Activated CD8-positive, alpha-beta memory T cell treated with anti-CD3 and anti-CD28 coated beads, Interleukin-2, amount 10 ng/mL, durations not matched to agents 7 days and 5 days (primary cell): Measurements from ENCODE around the gene NPAT. TPM values are rescaled to one million over a fixed set of nuclear protein-coding genes. Genes with fewer than 3 reads are reported as not detected.
A peak's percentile ranks its signal among the peaks of the same experiment; 100 is the strongest.

Experiments
- ATAC-seq: fragments of 150-1000 bp; cut with Tn5 transposase; one replicate; pipeline ENCODE4 v1.10.0; 2021; ENCODE audit warnings: moderate library complexity
- CTCF ChIA-PET: fragments of 350-600 bp; sonication (Branson Sonifier 250); formaldehyde crosslinking; loops from one replicate; lab custom pipeline; 2021; ENCODE audit warnings: antibody characterized with exemption; lab: Charles Lee
- DNase-seq: peaks from one replicate; pipeline ENCODE4 v3.0.0-alpha.2; 2020
- H3K27ac Mint-ChIP-seq: one replicate; pipeline ENCODE4 v1.8.0; 2021; ENCODE audit warnings: mild to moderate bottlenecking, mixed read lengths
- H3K27me3 Mint-ChIP-seq: one replicate; pipeline ENCODE4 v1.8.0; 2021; ENCODE audit warnings: mixed read lengths
- H3K36me3 Mint-ChIP-seq: one replicate; pipeline ENCODE4 v1.8.0; 2021; ENCODE audit warnings: mild to moderate bottlenecking, mixed read lengths
- H3K4me1 Mint-ChIP-seq: one replicate; pipeline ENCODE4 v1.8.0; 2021; ENCODE audit warnings: mixed read lengths
- H3K4me3 Mint-ChIP-seq: one replicate; pipeline ENCODE4 v1.8.0; 2021; ENCODE audit warnings: mild to moderate bottlenecking, moderate library complexity, mixed read lengths
- H3K9me3 Mint-ChIP-seq: one replicate; pipeline ENCODE4 v1.8.0; 2022; ENCODE audit warnings: low read depth, mixed read lengths
- total RNA-seq, 2 experiments: library from RNA; stranded (reverse); gene quantifications; one replicate each; pipeline ENCODE4 v1.2.3, GENCODE V29; 2021

NPAT gene
- total RNA-seq = 10 to 100 TPM; 30.2 to 38.7 TPM

DNA sequence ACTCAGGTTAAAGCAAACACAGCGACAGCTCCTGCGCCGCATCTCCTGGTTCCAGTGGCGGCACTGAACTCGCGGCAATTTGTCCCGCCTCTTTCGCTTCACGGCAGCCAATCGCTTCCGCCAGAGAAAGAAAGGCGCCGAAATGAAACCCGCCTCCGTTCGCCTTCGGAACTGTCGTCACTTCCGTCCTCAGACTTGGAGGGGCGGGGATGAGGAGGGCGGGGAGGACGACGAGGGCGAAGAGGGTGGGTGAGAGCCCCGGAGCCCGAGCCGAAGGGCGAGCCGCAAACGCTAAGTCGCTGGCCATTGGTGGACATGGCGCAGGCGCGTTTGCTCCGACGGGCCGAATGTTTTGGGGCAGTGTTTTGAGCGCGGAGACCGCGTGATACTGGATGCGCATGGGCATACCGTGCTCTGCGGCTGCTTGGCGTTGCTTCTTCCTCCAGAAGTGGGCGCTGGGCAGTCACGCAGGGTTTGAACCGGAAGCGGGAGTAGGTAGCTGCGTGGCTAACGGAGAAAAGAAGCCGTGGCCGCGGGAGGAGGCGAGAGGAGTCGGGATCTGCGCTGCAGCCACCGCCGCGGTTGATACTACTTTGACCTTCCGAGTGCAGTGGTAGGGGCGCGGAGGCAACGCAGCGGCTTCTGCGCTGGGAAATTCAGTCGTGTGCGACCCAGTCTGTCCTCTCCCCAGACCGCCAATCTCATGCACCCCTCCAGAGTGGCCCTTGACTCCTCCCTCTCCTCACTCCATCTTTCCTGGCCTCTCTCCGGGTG lies at the start of gene NPAT, which contains the start of gene ATM:
TSS of gene NPAT (minus strand) at position 65 of the 774 bp plus-strand sequence. CDS start 102 bp downstream, outside the sequence.
TSS of gene ATM (plus strand) at position 494 of the 774 bp plus-strand sequence. CDS start 4,558 bp downstream, outside the sequence.
- peak; percentile 99 for DNase-seq
- no peak within 1 kb of the TSS for H3K4me3 Mint-ChIP-seq
- H3K4me1 Mint-ChIP-seq = peaks cover 41% of the 10 kb centered on the region
- peaks cover 41% of the 10 kb centered on the region for H3K36me3 Mint-ChIP-seq
- H3K27ac Mint-ChIP-seq = no peak within 1 kb of the TSS
- peak; percentile 86 for ATAC-seq
- no peaks in the 10 kb centered on the region for H3K27me3 Mint-ChIP-seq
- CTCF ChIA-PET = interaction anchor here (0.8 to 3.7 kb wide), 8 partner anchors 13 to 426 kb away, joined by 3 to 26 read pairs (median 5); partner anchors contain the start of gene CUL5
- no peaks in the 10 kb centered on the region for H3K9me3 Mint-ChIP-seq

DNA sequence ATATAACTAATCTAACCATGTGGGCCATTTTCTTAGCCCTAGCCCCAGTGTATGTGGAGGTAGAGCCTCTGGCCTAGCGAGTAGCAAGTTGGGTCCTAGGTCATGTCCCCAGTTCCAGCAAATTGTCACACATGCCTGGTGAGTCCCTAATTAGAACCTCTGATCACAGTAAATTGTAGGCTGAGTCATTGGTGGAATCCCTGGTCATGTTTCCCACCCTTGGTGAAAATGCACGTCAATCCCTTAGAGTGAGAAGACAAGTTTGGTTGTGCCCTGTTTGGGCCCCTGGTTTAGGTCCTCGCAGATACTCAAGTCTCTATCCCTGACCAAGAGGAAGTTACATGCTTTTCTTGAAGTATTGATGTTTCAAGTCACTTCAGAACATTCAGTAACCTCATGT lies 47.1 kb upstream of the NPAT start:
- peaks cover 10% of the 10 kb centered on the region for H3K9me3 Mint-ChIP-seq
- no peaks in the 10 kb centered on the region for H3K27me3 Mint-ChIP-seq
- no peak overlapping the region for H3K27ac Mint-ChIP-seq
- no peaks in the 10 kb centered on the region for H3K4me1 Mint-ChIP-seq
- CTCF ChIA-PET = no interaction called here
- no peak overlapping the region for H3K4me3 Mint-ChIP-seq
- no peak for ATAC-seq
- no peak for DNase-seq
- H3K36me3 Mint-ChIP-seq = peaks cover 49% of the 10 kb centered on the region

DNA sequence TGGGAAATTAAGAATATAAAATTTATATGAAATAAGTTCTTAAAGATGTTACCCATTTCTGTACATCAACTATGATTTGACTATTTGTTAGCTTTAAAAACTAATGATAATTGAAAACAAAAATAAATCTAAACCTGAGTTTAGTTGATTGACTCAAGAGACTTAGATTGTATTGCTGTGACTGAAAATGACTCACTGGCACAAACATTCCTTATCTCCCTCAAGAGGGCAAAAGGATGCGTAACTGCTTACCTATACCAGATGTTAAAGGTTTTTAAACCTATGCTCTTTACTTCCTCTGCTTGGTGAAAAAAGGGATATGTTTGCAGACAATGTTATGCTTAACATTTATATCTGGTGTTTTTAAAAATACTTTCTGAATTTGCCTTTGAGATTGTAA lies 30.7 kb upstream of the NPAT start:
- Mint-ChIP-seq H3K4me3 (no peak overlapping the region), H3K9me3 (no peaks in the 10 kb centered on the region), H3K27ac (no peak overlapping the region), H3K4me1 (peaks cover 8% of the 10 kb centered on the region), H3K27me3 (no peaks in the 10 kb centered on the region), H3K36me3 (peaks cover 56% of the 10 kb centered on the region)
- ATAC-seq (no peak), DNase-seq (no peak)
- CTCF ChIA-PET = no interaction called here

DNA sequence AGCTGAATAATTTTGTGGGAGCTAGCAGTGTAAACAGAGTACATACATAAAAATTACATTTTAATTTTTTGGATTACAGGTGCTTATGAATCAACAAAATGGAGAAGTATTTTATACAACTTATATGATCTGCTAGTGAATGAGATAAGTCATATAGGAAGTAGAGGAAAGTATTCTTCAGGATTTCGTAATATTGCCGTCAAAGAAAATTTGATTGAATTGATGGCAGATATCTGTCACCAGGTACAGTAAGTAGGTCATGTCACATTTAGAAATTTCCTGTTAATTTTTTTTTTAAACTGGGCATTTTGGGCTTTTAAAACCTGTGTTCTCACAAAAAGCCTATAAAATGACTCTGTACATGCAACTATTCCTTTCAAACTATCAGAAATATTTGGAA lies 24.4 kb upstream of the NPAT start:
- Mint-ChIP-seq H3K4me3 (no peak overlapping the region), H3K4me1 (peaks cover 19% of the 10 kb centered on the region), H3K27ac (no peak overlapping the region), H3K9me3 (no peaks in the 10 kb centered on the region), H3K27me3 (no peaks in the 10 kb centered on the region), H3K36me3 (peaks cover 54% of the 10 kb centered on the region)
- ATAC-seq (no peak), DNase-seq (no peak)
- CTCF ChIA-PET = interaction anchor here (2.5 kb wide), 1 partner anchor 24 kb away, joined by 8 read pairs; the partner anchor contains the start of genes ATM and NPAT

- no peaks in the 10 kb centered on the region for H3K9me3 Mint-ChIP-seq
- no peak for DNase-seq
- H3K27ac Mint-ChIP-seq = no peak overlapping the region
- H3K36me3 Mint-ChIP-seq = peaks cover 51% of the 10 kb centered on the region
- peaks cover 24% of the 10 kb centered on the region for H3K4me1 Mint-ChIP-seq
- no peak for ATAC-seq
- CTCF ChIA-PET = interaction anchor here (2.5 kb wide), 1 partner anchor 23 kb away, joined by 8 read pairs; the partner anchor contains the start of genes ATM and NPAT
- H3K27me3 Mint-ChIP-seq = no peaks in the 10 kb centered on the region
- H3K4me3 Mint-ChIP-seq = no peak overlapping the region
Measured at GRCh38 chr11:108246308-108246707, 23.9 kb upstream of the NPAT start.

- H3K27ac Mint-ChIP-seq = peak overlapping the region; percentile 22
- CTCF ChIA-PET = no interaction called here
Measured at GRCh38 chr11:108242422-108242821, 20.0 kb upstream of the NPAT start.

DNA sequence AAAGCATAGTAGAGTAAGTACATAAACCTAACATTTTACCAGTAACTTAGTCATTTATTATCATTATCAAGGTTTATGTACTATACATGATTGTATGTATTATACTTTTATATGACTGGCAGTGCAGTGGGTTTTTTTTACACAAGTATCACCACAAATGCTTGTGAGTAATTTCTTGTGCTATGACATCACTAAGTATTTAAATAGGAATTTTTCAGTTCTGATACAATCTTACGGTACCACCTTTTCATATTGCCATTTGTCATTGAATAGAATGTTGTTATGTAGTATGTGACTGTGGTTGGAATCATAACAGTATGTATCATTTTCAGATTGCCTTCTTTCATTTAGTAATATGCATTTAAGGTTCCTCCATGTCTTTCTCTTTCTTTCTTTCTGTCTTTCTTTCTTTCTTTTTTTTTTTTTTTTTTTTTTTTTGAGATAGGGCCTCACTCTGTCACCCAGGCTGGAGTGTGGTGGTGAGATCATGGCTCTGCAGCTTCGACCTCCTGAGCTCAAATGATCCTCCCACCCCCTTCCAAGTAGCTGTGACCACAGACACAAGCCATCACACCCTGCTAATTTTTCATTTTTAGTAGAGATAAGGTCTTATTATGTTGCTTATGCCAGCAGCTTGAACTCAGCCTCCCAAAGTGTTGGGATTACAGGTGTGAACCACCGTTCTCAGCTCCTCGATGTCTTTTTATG lies 19.0 kb upstream of the NPAT start:
- H3K4me3 Mint-ChIP-seq = no peak overlapping the region
- CTCF ChIA-PET = no interaction called here
- H3K4me1 Mint-ChIP-seq = peaks cover 49% of the 10 kb centered on the region
- ATAC-seq (peak; percentile 58), DNase-seq (peak; percentile 52)
- no peaks in the 10 kb centered on the region for H3K9me3 Mint-ChIP-seq
- peaks cover 54% of the 10 kb centered on the region for H3K36me3 Mint-ChIP-seq
- H3K27me3 Mint-ChIP-seq = peaks cover 2% of the 10 kb centered on the region
- peak overlapping the region; percentile 38 for H3K27ac Mint-ChIP-seq

More at GRCh38 chr11:108242422-108242821, 20.0 kb upstream of the NPAT start:
- Mint-ChIP-seq H3K4me3 (no peak overlapping the region), H3K4me1 (peaks cover 40% of the 10 kb centered on the region), H3K9me3 (no peaks in the 10 kb centered on the region), H3K27me3 (peaks cover 2% of the 10 kb centered on the region), H3K36me3 (peaks cover 53% of the 10 kb centered on the region)
- DNase-seq = no peak
- no peak for ATAC-seq

DNA sequence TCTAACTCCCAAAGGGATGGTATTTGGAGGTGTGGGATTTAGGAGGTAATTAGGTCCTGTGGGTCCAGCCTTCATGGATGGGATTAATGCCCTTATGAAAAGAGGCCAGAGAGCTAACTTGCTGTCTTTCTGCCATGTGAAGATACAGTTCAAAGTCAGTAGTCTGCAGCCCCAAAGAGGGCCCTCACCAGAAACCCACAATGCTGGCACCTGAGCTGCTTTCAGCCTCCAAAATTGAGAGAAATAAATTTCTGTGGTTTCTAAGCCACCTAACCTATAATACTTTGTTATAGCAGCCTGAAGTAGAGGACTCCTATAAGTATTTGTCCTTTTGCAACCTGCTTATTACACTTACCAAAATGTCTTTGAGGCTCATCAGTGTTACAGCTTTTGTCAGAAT lies 16.6 kb upstream of the NPAT start:
- H3K4me1 Mint-ChIP-seq = peaks cover 59% of the 10 kb centered on the region
- no peak overlapping the region for H3K27ac Mint-ChIP-seq
- peaks cover 55% of the 10 kb centered on the region for H3K36me3 Mint-ChIP-seq
- H3K4me3 Mint-ChIP-seq = no peak overlapping the region
- ATAC-seq (no peak), DNase-seq (no peak)
- H3K27me3 Mint-ChIP-seq = peaks cover 2% of the 10 kb centered on the region
- CTCF ChIA-PET = interaction anchor here (1.7 kb wide), 1 partner anchor 16 kb away, joined by 4 read pairs; the partner anchor contains the start of genes ATM and NPAT
- H3K9me3 Mint-ChIP-seq = no peaks in the 10 kb centered on the region

- CTCF ChIA-PET = interaction anchor here (1.2 to 2.7 kb wide), 2 partner anchors 12 to 15 kb away, joined by 3 to 26 read pairs; partner anchors contain the start of genes ATM and NPAT
- ATAC-seq (peak; percentile 34), DNase-seq (no peak)
- Mint-ChIP-seq H3K4me1 (peaks cover 49% of the 10 kb centered on the region), H3K27ac (peak overlapping the region; percentile 68), H3K36me3 (peaks cover 64% of the 10 kb centered on the region), H3K4me3 (peak overlapping the region; percentile 23), H3K9me3 (no peaks in the 10 kb centered on the region), H3K27me3 (peaks cover 2% of the 10 kb centered on the region)
Measured at GRCh38 chr11:108237058-108237481, 14.6 kb upstream of the NPAT start.

- DNase-seq = no peak
- H3K36me3 Mint-ChIP-seq = peaks cover 66% of the 10 kb centered on the region
- H3K4me3 Mint-ChIP-seq = peak overlapping the region; percentile 40
- H3K4me1 Mint-ChIP-seq = peaks cover 40% of the 10 kb centered on the region
- CTCF ChIA-PET = interaction anchor here (2.7 kb wide), 1 partner anchor 13 kb away, joined by 26 read pairs; the partner anchor contains the start of genes ATM and NPAT
- peaks cover 2% of the 10 kb centered on the region for H3K27me3 Mint-ChIP-seq
- no peak for ATAC-seq
- no peaks in the 10 kb centered on the region for H3K9me3 Mint-ChIP-seq
- H3K27ac Mint-ChIP-seq = peak overlapping the region; percentile 68
Measured at GRCh38 chr11:108235633-108236032, 13.2 kb upstream of the NPAT start.

DNA sequence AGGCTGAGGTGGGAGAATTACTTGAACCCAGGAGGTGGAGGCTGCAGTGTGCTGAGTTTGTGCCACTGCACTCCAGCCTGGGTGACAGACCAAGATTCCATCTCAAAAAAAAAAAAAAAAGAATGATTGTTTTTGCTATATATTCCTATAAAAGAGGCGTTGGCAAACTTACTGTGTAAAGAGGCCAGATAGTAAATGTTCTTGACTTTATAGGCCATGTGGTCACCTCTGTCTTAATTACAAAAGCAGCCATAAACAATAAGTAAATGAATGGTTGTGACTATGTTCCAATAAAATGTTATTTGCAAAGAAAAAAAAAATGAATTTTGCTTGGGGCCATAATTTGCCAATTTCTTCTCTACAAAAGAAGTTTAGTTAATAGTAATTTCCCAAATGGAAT lies 12.8 kb upstream of the NPAT start:
- CTCF ChIA-PET = interaction anchor here (2.7 kb wide), 1 partner anchor 13 kb away, joined by 26 read pairs; the partner anchor contains the start of genes ATM and NPAT
- Mint-ChIP-seq H3K4me1 (peaks cover 40% of the 10 kb centered on the region), H3K4me3 (no peak overlapping the region), H3K36me3 (peaks cover 65% of the 10 kb centered on the region), H3K27ac (no peak overlapping the region), H3K9me3 (no peaks in the 10 kb centered on the region), H3K27me3 (peaks cover 2% of the 10 kb centered on the region)
- no peak for DNase-seq
- ATAC-seq = no peak

GRCh38 chr11:108233277-108233945 lies 11.0 kb upstream of the NPAT start:
- CTCF ChIA-PET = no interaction called here
- no peak overlapping the region for H3K4me3 Mint-ChIP-seq
- ATAC-seq (no peak), DNase-seq (no peak)
- H3K27me3 Mint-ChIP-seq = peaks cover 2% of the 10 kb centered on the region
- peaks cover 65% of the 10 kb centered on the region for H3K36me3 Mint-ChIP-seq
- no peaks in the 10 kb centered on the region for H3K9me3 Mint-ChIP-seq
- H3K4me1 Mint-ChIP-seq = peaks cover 34% of the 10 kb centered on the region
- H3K27ac Mint-ChIP-seq = no peak overlapping the region

DNA sequence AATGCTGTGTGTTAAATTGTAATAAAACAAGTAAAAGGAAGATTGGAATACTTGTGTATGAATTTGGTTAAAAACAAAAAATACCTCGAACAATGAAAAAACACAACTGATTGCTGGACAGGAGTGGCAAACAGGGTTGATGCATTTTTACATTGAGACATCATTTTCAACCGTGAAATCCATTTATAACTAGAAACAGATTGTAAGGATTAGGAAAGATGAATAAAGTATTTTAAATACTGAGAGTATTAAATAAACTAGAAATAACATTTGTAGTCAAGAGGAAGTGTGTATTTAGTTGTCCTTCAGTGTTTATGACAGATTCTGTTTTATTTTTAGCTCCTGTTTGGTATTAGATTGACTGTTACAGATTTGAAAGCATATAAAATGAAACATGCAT lies 5.8 kb upstream of the NPAT start:
- H3K4me3 Mint-ChIP-seq = no peak overlapping the region
- CTCF ChIA-PET = no interaction called here

More for the DNA sequence above, 5.8 kb upstream of the NPAT start:
- peaks cover 58% of the 10 kb centered on the region for H3K36me3 Mint-ChIP-seq
- no peaks in the 10 kb centered on the region for H3K27me3 Mint-ChIP-seq
- ATAC-seq (no peak), DNase-seq (no peak)
- peaks cover 26% of the 10 kb centered on the region for H3K4me1 Mint-ChIP-seq
- no peaks in the 10 kb centered on the region for H3K9me3 Mint-ChIP-seq
- H3K27ac Mint-ChIP-seq = peak overlapping the region; percentile 52
